A549 (cell line): Measurements from ENCODE around the gene CYP4F11. TPM values are rescaled to one million over a fixed set of nuclear protein-coding genes. Genes with fewer than 3 reads are reported as not detected.

ENCODE experiments used
- ATAC-seq, 2 experiments: fragments of 200-7000 bp in 1 of 2; fragments of >200 bp in 1 of 2; cut with Nextera tagmentation in 1 of 2; cut with Tn5 transposase in 1 of 2; 3 replicates each; pipeline versions ENCODE4 v1.8.0 to v1.9.1; 2018 to 2020; ENCODE audit warnings: mild to moderate bottlenecking in 1 of 2, moderate library complexity in 1 of 2
- CTCF ChIA-PET: fragments of 300-600 bp; sonication (Branson Sonifier 250); formaldehyde crosslinking; extraction: SDS; loops from one replicate; lab custom pipeline; 2021; ENCODE audit warnings: antibody characterized with exemption, inconsistent platforms; lab: Yijun Ruan, JAX
- POLR2A ChIA-PET: fragments of 350-600 bp; formaldehyde crosslinking; extraction: SDS; loops from one replicate; lab custom pipeline; 2021; ENCODE audit warnings: antibody characterized with exemption, inconsistent platforms; lab: Yijun Ruan, JAX
- DNase-seq, 2 experiments: peaks; one replicate each; pipeline versions ENCODE4 v3.0.0 to v3.0.0-alpha.2; 2011 to 2016; ENCODE audit warnings: low read depth in 1 of 2, low spot score in 1 of 2
- FAIRE-seq: peaks from 2 replicates; lab custom pipeline; 2011; peaks lifted over from hg19 to GRCh38; lab: Jason Lieb, UNC
- H3K27ac ChIP-seq, 2 experiments: fragments of >200 bp; sonication (Bioruptor Twin); formaldehyde crosslinking; 3 replicates each; pipeline ENCODE4 v1.5.1; 2016 to 2017
- H3K4me1 ChIP-seq: fragments of >200 bp; sonication (Bioruptor Twin); formaldehyde crosslinking; 3 replicates; pipeline ENCODE4 v1.6.1; 2016
- H3K4me2 ChIP-seq: fragments of >200 bp; sonication (Bioruptor Twin); formaldehyde crosslinking; 3 replicates; pipeline ENCODE4 v1.6.1; 2016
- H3K4me3 ChIP-seq: fragments of >200 bp; sonication (Bioruptor Twin); formaldehyde crosslinking; 3 replicates; pipeline ENCODE4 v1.5.1; 2016
- H3K9me3 ChIP-seq: fragments of >200 bp; sonication (Bioruptor Twin); formaldehyde crosslinking; 3 replicates; pipeline ENCODE4 v1.6.1; 2016
- CHD4 ChIP-seq: fragments of 200-600 bp; sonication (generic); IDR thresholded peaks from 2 replicates; pipeline ENCODE4 v1.6.1; 2016; ENCODE audit warnings: antibody characterized with exemption, mild to moderate bottlenecking, borderline replicate concordance
- EHMT2 ChIP-seq: fragments of 200-600 bp; sonication (generic); IDR thresholded peaks from 2 replicates; pipeline ENCODE4 v1.6.1; 2016; ENCODE audit warnings: antibody characterized with exemption, low read depth, mild to moderate bottlenecking, moderate library complexity
- FOSL2 ChIP-seq, 2 experiments: fragments of 450-650 bp in 1 of 2; fragments of >200 bp in 1 of 2; sonication (Bioruptor Twin) in 1 of 2; formaldehyde crosslinking; IDR thresholded peaks; 2 replicates each; pipeline versions ENCODE4 v1.5.0 to v1.6.1; 2016 to 2020; ENCODE audit warnings: mild to moderate bottlenecking in 1 of 2, moderate library complexity in 1 of 2
- FOXS1 ChIP-seq: fragments of 250-450 bp; sonication (Bioruptor Pico); IDR thresholded peaks from 2 replicates; pipeline ENCODE4 v1.5.0; 2020; ENCODE audit warnings: mild to moderate bottlenecking, moderate library complexity
- GATA3 ChIP-seq: IDR thresholded peaks from 2 replicates; pipeline ENCODE4 v1.6.1; 2012; ENCODE audit warnings: borderline replicate concordance
- HDAC2 ChIP-seq: fragments of 200-600 bp; sonication (generic); IDR thresholded peaks from 2 replicates; pipeline ENCODE4 v1.6.1; 2016
- HEYL ChIP-seq: fragments of 250-450 bp; sonication (Bioruptor Pico); IDR thresholded peaks from 2 replicates; pipeline ENCODE4 v1.8.0; 2021; ENCODE audit warnings: mild to moderate bottlenecking, moderate library complexity
- HOXB13 ChIP-seq: fragments of 250-450 bp; sonication (Bioruptor Pico); IDR thresholded peaks from 2 replicates; pipeline ENCODE4 v1.5.0; 2020; ENCODE audit warnings: low read depth, mild to moderate bottlenecking, moderate library complexity
- HOXB5 ChIP-seq: fragments of 250-450 bp; sonication (Bioruptor Pico); IDR thresholded peaks from 2 replicates; pipeline ENCODE4 v1.5.0; 2020; ENCODE audit warnings: mild to moderate bottlenecking, moderate library complexity
- JUNB ChIP-seq: fragments of >200 bp; sonication (Bioruptor Twin); formaldehyde crosslinking; IDR thresholded peaks from 2 replicates; pipeline ENCODE4 v1.6.1; 2016
- MAFK ChIP-seq: fragments of 450-650 bp; IDR thresholded peaks from 2 replicates; pipeline ENCODE4 v1.6.1; 2014; ENCODE audit not compliant: partially characterized antibody
- MYC ChIP-seq: IDR thresholded peaks from 2 replicates; pipeline ENCODE4 v1.6.1; 2012; ENCODE audit warnings: mild to moderate bottlenecking, inconsistent platforms, low read length, improper control_type of control experiment, borderline replicate concordance
- PHF8 ChIP-seq: fragments of 200-600 bp; sonication (generic); IDR thresholded peaks from 2 replicates; pipeline ENCODE4 v1.6.1; 2016; ENCODE audit warnings: low read depth, mild to moderate bottlenecking, antibody characterized with exemption, moderate library complexity, borderline replicate concordance
- POLR2AphosphoS2 ChIP-seq: conservative IDR thresholded peaks from 2 replicates; pipeline ENCODE4 v1.6.1; 2012; ENCODE audit warnings: low read length, improper control_type of control experiment, inconsistent platforms
- RAD21 ChIP-seq, 2 experiments: fragments of >200 bp in 1 of 2; sonication (Bioruptor Twin) in 1 of 2; formaldehyde crosslinking in 1 of 2; IDR thresholded peaks in 1 of 2; conservative IDR thresholded peaks in 1 of 2; 2 replicates in 1 of 2; 3 replicates in 1 of 2; pipeline ENCODE4 v1.6.1; 2012 to 2018; ENCODE audit warnings: inconsistent platforms in 1 of 2
- RARB ChIP-seq: fragments of 250-450 bp; sonication (Bioruptor Pico); IDR thresholded peaks from 2 replicates; pipeline ENCODE4 v1.8.0; 2021; ENCODE audit warnings: mild to moderate bottlenecking, moderate library complexity
- RCOR1 ChIP-seq: fragments of 150-350 bp; IDR thresholded peaks from 2 replicates; pipeline ENCODE4 v1.6.1; 2014; ENCODE audit warnings: antibody characterized with exemption, low read length, low read depth
- RNF2 ChIP-seq: fragments of 200-600 bp; sonication (generic); IDR thresholded peaks from 2 replicates; pipeline ENCODE4 v1.6.1; 2016; ENCODE audit warnings: low read depth, mild to moderate bottlenecking, antibody characterized with exemption, moderate library complexity, borderline replicate concordance
- SREBF2 ChIP-seq: fragments of 450-650 bp; IDR thresholded peaks from 2 replicates; pipeline ENCODE4 v1.6.1; 2014; ENCODE audit warnings: mild to moderate bottlenecking, moderate library complexity
- ZFP36 ChIP-seq: fragments of 450-650 bp; IDR thresholded peaks from 2 replicates; pipeline ENCODE4 v1.6.1; 2014; ENCODE audit warnings: borderline replicate concordance; ENCODE audit not compliant: partially characterized antibody
- ZNF302 ChIP-seq: fragments of 250-450 bp; sonication (Bioruptor Pico); IDR thresholded peaks from 2 replicates; pipeline ENCODE4 v1.9.0; 2021; ENCODE audit warnings: inconsistent platforms, mild to moderate bottlenecking, moderate library complexity
- WGBS: methylation state at CpG from one replicate; pipeline ENCODE4 v1.1.6; 2017; ENCODE audit errors: missing lambda C conversion rate; 5-methylcytosine and 5-hydroxymethylcytosine counted together
- polyA plus RNA-seq, 4 experiments: library from polyadenylated mRNA; depleted of rRNA in 3 of 4; stranded (reverse); fragments of >200 nt; fragmentation: RNase III in 1 of 4; extraction: RNeasy Plus Mini Kit Qiagen cat#74134 plus additional on column Dnase treatment in 1 of 4; gene quantifications; 2 replicates in 3 of 4; 3 replicates in 1 of 4; pipeline ENCODE4 v1.2.3, GENCODE V29; 2011 to 2017
- TF ChIP-seq, protein P1 (sequence below): fragments of 150-350 bp; IDR thresholded peaks from 2 replicates; pipeline ENCODE4 v1.6.1; 2014; ENCODE audit warnings: low read depth, mild to moderate bottlenecking, low read length
- TF ChIP-seq, protein P2 (sequence below): fragments of >200 bp; sonication (Bioruptor Twin); formaldehyde crosslinking; IDR thresholded peaks from 3 replicates; pipeline ENCODE4 v1.5.1; 2016
- TF ChIP-seq, protein P3 (sequence below): IDR thresholded peaks from 2 replicates; pipeline ENCODE4 v1.6.1; 2012
- TF ChIP-seq, protein P4 (sequence below): fragments of 250-450 bp; sonication (Bioruptor Pico); IDR thresholded peaks from 2 replicates; pipeline ENCODE4 v1.5.0; 2021; ENCODE audit warnings: mild to moderate bottlenecking, moderate library complexity, borderline replicate concordance

CYP4F11 gene
- polyA plus RNA-seq, 2 of the 4 experiments (the other 2 are of a cell fraction): 4.0 to 26.2 TPM

DNA sequence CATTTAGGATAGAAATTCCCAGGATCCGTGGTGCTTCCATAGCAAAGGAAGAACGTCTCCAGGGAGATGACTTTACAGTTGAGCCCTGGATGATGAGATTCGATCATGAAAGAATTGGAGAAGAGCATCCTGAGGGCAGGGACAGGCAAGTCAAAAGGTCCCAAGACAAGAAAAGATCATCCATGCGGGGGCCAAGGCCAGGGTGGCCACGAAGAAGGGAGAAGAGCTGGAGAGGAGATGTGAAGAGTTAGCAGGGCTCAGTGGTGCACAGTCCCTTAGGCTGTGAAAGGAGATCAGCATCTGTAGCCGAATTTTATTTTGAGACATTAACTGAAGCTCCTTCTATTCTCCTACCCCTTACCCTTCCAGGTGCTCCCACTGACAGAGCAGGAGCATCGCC lies 43.4 kb upstream of the CYP4F11 start:
- 0% methylated on average over 7 of the region's 7 CpGs for WGBS
- ChIA-PET POLR2A (no interaction called here), CTCF (no interaction called here)
- ATAC-seq (no peak), FAIRE-seq (no peak), DNase-seq (no peak)
- no peak for TF ChIP-seq HOXB5 (CRISPR knock-in tag)
- TF ChIP-seq FOSL2 (IDR thresholded peaks at IDR 0.05): no peak
- TF ChIP-seq FOSL2 (CRISPR knock-in tag; IDR thresholded peaks at IDR 0.05): no peak
- no peak for TF ChIP-seq POLR2AphosphoS2
- no peak for TF ChIP-seq RNF2
- no peak for TF ChIP-seq RCOR1
- TF ChIP-seq, protein P1, sequence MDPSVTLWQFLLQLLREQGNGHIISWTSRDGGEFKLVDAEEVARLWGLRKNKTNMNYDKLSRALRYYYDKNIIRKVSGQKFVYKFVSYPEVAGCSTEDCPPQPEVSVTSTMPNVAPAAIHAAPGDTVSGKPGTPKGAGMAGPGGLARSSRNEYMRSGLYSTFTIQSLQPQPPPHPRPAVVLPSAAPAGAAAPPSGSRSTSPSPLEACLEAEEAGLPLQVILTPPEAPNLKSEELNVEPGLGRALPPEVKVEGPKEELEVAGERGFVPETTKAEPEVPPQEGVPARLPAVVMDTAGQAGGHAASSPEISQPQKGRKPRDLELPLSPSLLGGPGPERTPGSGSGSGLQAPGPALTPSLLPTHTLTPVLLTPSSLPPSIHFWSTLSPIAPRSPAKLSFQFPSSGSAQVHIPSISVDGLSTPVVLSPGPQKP: no peak
- no peak for TF ChIP-seq HEYL (CRISPR knock-in tag)
- no peak for TF ChIP-seq CHD4
- no peak for TF ChIP-seq MYC
- TF ChIP-seq HOXB13 (CRISPR knock-in tag): no peak
- no peak overlapping the region for H3K4me2 ChIP-seq
- H3K4me1 ChIP-seq: no peaks in the 10 kb centered on the region
- peaks cover under 1% of the 10 kb centered on the region; the same call in 2 of the 3 replicates for H3K9me3 ChIP-seq
- H3K27ac ChIP-seq: no peak overlapping the region
- H3K4me3 ChIP-seq: no peak overlapping the region

DNA sequence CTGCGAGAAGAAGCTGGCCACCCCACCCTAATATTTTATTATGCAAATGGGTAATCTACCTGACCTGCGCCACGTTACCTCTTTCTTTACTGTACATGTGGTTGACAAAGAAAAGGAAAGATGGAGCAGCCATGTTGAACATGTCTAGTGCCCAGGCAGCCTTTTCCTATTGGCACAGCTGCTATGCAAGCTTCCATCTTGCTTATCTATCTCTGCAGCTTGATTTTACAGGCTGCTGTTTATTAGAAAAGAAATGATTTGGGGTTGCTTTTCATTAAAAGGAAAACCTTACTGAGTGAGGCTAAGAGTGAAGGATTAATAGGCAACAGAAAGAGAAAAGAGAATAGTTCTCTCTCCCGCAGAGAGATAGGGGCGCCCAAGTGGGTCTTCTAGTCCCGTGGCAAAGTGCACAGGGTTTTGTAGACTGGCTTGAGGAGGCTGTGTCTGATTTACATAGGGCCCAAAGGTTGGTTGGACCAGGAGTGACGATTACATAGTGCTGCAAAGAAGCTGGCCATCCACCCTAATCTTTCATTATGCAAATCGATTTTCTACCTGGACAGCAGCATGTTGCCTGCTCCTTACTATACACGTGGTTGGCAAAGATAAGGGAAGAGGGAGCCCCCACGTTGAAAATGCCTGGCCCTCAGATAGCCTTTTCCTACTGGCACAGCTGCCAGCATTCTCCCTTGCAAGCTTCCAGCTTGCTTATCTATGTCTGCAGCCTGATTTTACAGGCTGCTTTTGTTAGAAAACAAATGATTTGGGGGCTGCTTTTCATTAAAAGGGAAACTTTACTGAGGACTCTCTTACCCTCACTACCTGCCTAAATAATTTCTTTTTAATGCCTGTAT lies 42.7 kb upstream of the CYP4F11 start:
- POLR2A ChIA-PET: no interaction called here
- ATAC-seq: no peak

More for the DNA sequence above, 42.7 kb upstream of the CYP4F11 start:
- no peak for DNase-seq
- TF ChIP-seq SREBF2: no peak
- no peak for TF ChIP-seq HOXB5 (CRISPR knock-in tag)
- TF ChIP-seq ZNF302 (CRISPR knock-in tag): no peak
- TF ChIP-seq GATA3: no peak
- no peak for TF ChIP-seq JUNB
- no peak for TF ChIP-seq MAFK
- no peak for TF ChIP-seq FOXS1
- TF ChIP-seq RARB (CRISPR knock-in tag): no peak
- TF ChIP-seq, protein P2, sequence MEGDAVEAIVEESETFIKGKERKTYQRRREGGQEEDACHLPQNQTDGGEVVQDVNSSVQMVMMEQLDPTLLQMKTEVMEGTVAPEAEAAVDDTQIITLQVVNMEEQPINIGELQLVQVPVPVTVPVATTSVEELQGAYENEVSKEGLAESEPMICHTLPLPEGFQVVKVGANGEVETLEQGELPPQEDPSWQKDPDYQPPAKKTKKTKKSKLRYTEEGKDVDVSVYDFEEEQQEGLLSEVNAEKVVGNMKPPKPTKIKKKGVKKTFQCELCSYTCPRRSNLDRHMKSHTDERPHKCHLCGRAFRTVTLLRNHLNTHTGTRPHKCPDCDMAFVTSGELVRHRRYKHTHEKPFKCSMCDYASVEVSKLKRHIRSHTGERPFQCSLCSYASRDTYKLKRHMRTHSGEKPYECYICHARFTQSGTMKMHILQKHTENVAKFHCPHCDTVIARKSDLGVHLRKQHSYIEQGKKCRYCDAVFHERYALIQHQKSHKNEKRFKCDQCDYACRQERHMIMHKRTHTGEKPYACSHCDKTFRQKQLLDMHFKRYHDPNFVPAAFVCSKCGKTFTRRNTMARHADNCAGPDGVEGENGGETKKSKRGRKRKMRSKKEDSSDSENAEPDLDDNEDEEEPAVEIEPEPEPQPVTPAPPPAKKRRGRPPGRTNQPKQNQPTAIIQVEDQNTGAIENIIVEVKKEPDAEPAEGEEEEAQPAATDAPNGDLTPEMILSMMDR: no peak
- no peak for TF ChIP-seq PHF8
- no peak for TF ChIP-seq RCOR1
- TF ChIP-seq, protein P3, sequence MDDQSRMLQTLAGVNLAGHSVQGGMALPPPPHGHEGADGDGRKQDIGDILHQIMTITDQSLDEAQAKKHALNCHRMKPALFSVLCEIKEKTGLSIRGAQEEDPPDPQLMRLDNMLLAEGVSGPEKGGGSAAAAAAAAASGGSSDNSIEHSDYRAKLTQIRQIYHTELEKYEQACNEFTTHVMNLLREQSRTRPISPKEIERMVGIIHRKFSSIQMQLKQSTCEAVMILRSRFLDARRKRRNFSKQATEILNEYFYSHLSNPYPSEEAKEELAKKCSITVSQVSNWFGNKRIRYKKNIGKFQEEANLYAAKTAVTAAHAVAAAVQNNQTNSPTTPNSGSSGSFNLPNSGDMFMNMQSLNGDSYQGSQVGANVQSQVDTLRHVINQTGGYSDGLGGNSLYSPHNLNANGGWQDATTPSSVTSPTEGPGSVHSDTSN: no peak
- no peak for TF ChIP-seq HDAC2
- TF ChIP-seq ZFP36: no peak
- TF ChIP-seq, protein P4, sequence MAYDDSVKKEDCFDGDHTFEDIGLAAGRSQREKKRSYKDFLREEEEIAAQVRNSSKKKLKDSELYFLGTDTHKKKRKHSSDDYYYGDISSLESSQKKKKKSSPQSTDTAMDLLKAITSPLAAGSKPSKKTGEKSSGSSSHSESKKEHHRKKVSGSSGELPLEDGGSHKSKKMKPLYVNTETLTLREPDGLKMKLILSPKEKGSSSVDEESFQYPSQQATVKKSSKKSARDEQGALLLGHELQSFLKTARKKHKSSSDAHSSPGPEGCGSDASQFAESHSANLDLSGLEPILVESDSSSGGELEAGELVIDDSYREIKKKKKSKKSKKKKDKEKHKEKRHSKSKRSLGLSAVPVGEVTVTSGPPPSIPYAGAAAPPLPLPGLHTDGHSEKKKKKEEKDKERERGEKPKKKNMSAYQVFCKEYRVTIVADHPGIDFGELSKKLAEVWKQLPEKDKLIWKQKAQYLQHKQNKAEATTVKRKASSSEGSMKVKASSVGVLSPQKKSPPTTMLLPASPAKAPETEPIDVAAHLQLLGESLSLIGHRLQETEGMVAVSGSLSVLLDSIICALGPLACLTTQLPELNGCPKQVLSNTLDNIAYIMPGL: no peak
- TF ChIP-seq FOSL2 (IDR thresholded peaks at IDR 0.05): no peak
- TF ChIP-seq FOSL2 (CRISPR knock-in tag; IDR thresholded peaks at IDR 0.05): no peak
- TF ChIP-seq EHMT2: no peak
- TF ChIP-seq RAD21 (conservative IDR thresholded peaks at IDR 0.05 in 1 of 2, IDR thresholded peaks at IDR 0.05 in 1 of 2): no peak
- no peak overlapping the region for H3K27ac ChIP-seq
- H3K4me1 ChIP-seq: no peaks in the 10 kb centered on the region
- no peak for FAIRE-seq
- H3K9me3 ChIP-seq: no peaks in the 10 kb centered on the region; the same call in 2 of the 3 replicates
- 13% methylated on average over 10 of the region's 10 CpGs for WGBS
- CTCF ChIA-PET: no interaction called here
- no peak overlapping the region for H3K4me2 ChIP-seq
- H3K4me3 ChIP-seq: no peak overlapping the region
